ENCODE results near the gene YPEL2.
"Not testable (repeated sequence)": the region's sequence is repeated elsewhere in the genome, so short reads cannot be mapped to it uniquely, and the experiment has no call there.

Gene YPEL2

GRCh38 chr17:59331129-59331928 lies at the start of gene YPEL2:
YPEL2 (plus strand) TSS chr17:59331655; CDS start chr17:59353410, 21,755 bp downstream.
- peak; percentile 91 for DNase-seq

GRCh38 chr17:59284317-59284716 lies 47.1 kb upstream of the YPEL2 start:
- no peak for DNase-seq

GRCh38 chr17:59287452-59287851 lies 44.0 kb upstream of the YPEL2 start:
- no peak for DNase-seq

GRCh38 chr17:59287891-59288290 lies 43.6 kb upstream of the YPEL2 start:
- DNase-seq = no peak

- DNase-seq = no peak
These were observed 41.5 kb upstream of the YPEL2 start for GRCh38 chr17:59289981-59290301.

GRCh38 chr17:59290302-59290998 lies 41.0 kb upstream of the YPEL2 start:
- DNase-seq = not testable (repeated sequence)

GRCh38 chr17:59292174-59292523 lies 39.3 kb upstream of the YPEL2 start:
- no peak for DNase-seq

- no peak for DNase-seq
These were observed 35.3 kb upstream of the YPEL2 start for GRCh38 chr17:59296190-59296589.

- no peak for DNase-seq
These were observed 32.9 kb upstream of the YPEL2 start for GRCh38 chr17:59298521-59298920.

- no peak for DNase-seq
These were observed 31.9 kb upstream of the YPEL2 start for GRCh38 chr17:59299400-59300092.

- DNase-seq = no peak
These were observed 30.5 kb upstream of the YPEL2 start for GRCh38 chr17:59300941-59301340.

GRCh38 chr17:59304811-59305210 lies 26.6 kb upstream of the YPEL2 start:
- no peak for DNase-seq

- DNase-seq = no peak
These were observed 21.1 kb upstream of the YPEL2 start for GRCh38 chr17:59310263-59310920.

GRCh38 chr17:59311051-59311468 lies 20.4 kb upstream of the YPEL2 start:
- no peak for DNase-seq

- not testable (repeated sequence) for DNase-seq
These were observed 19.9 kb upstream of the YPEL2 start for GRCh38 chr17:59311521-59311920.

- no peak for DNase-seq
These were observed 15.6 kb upstream of the YPEL2 start for GRCh38 chr17:59315866-59316265.

- no peak for DNase-seq
These were observed 4.1 kb upstream of the YPEL2 start for GRCh38 chr17:59327121-59327980.

GRCh38 chr17:59327981-59328290 lies 3.5 kb upstream of the YPEL2 start:
- no peak for DNase-seq

GRCh38 chr17:59328601-59329000 lies 2.9 kb upstream of the YPEL2 start:
- no peak for DNase-seq

- DNase-seq = peak; percentile 64
These were observed 2.0 kb upstream of the YPEL2 start for GRCh38 chr17:59329176-59330052.

Data from activated CD8-positive, alpha-beta memory T cell treated with anti-CD3 and anti-CD28 coated beads, Interleukin-2, amount 50 U/mL, for 48 hours (primary cell).